Measurements from ENCODE around the gene TRAPPC11. TPM values are rescaled to one million over a fixed set of nuclear protein-coding genes. Genes with fewer than 3 reads are reported as not detected.

TRAPPC11 gene
- 23.2 and 26.2 TPM in 2 replicates for total RNA-seq

DNA sequence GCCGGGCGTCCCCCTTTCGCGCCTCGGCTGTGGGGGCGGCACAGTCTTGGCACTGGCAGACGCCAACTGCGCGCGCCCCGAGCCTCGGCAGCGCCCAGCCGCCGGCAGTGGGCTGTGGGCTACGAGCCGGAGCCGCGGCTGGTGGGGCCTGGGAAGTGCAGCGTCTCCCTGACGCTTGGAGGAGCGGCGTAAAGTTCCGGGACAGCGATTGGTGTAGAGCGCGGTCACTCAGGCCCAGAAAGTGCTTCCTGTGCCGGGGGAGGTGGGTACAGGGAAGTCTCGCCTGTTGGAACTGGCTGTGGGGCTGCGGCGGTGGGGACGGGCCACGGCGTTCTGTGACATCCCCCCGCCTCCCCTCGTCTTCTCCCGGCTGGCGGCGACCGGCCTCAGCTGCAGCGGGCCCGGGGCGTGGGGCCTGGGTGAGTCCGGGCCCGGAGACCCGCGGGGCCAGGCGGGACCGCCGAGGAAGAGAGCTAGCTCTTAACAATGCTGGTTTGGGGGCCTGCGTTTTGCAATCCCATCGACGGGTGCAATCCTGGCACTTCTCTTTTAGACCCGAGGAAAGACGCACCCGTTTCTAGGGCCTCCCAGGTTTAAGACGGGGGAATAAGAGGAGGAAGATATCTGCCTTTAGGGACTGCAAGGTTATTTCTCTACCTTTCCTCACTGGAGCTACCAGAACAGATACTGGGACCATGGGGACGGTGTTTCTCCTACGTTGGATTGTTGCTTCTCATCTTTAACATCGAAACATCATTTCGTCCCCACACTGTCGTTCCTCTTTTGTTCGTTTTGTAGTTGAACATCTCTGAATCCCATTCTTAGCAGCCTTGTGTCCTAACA is at the start of gene TRAPPC11, which contains the start of gene RWDD4:
TSS of gene TRAPPC11 (plus strand) at position 265 of the 843 bp plus-strand sequence. CDS start 4,575 bp downstream, outside the sequence.
TSS of gene RWDD4 (minus strand) at position 157 of the 843 bp plus-strand sequence. CDS start 233 bp downstream, outside the sequence.

Other genes starting within 250 kb of the TRAPPC11 start
- 9.7 and 10.1 TPM in 2 replicates for gene CDKN2AIP, start 214.7 kb upstream of the TRAPPC11 start, total RNA-seq
- gene ING2, start 154.2 kb upstream of the TRAPPC11 start, total RNA-seq = 15.2 and 18.7 TPM in 2 replicates
- 9.2 and 10.2 TPM in 2 replicates for gene RWDD4, start 108 bp upstream of the TRAPPC11 start, total RNA-seq
- gene STOX2, start 246.0 kb downstream of the TRAPPC11 start, total RNA-seq = 0.20 and 0.37 TPM in 2 replicates